HG02678 (cell line): ENCODE data around the gene BRD4.

Experiments
- ATAC-seq: cut with Tn5 transposase; IDR thresholded peaks from one replicate; pipeline ENCODE4 v1.9.1; 2021; ENCODE audit warnings: mild to moderate bottlenecking, moderate library complexity; ENCODE audit not compliant: unreplicated experiment

Gene BRD4

GRCh38 chr19:15291548-15292021, 40.8 kb downstream of the BRD4 start:
- ATAC-seq, result no peak

GRCh38 chr19:15291089-15291488, 41.2 kb downstream of the BRD4 start:
- no peak for ATAC-seq

- ATAC-seq, result no peak
Measured at GRCh38 chr19:15290166-15290565, 42.2 kb downstream of the BRD4 start.

GRCh38 chr19:15289673-15290072, 42.7 kb downstream of the BRD4 start:
- ATAC-seq, result no peak

GRCh38 chr19:15288146-15288963, 44.0 kb downstream of the BRD4 start:
- ATAC-seq, result no peak

- no peak for ATAC-seq
Measured at GRCh38 chr19:15287496-15287895, 44.8 kb downstream of the BRD4 start.

GRCh38 chr19:15286688-15287365, 45.5 kb downstream of the BRD4 start:
- ATAC-seq, result no peak

- peak; percentile 59 for ATAC-seq
Measured at GRCh38 chr19:15285896-15286591, 46.3 kb downstream of the BRD4 start.

GRCh38 chr19:15284896-15285295, 47.4 kb downstream of the BRD4 start:
- no peak for ATAC-seq

- no peak for ATAC-seq
Measured at GRCh38 chr19:15284091-15284490, 48.2 kb downstream of the BRD4 start.

- no peak for ATAC-seq
Measured at GRCh38 chr19:15283141-15283883, 49.0 kb downstream of the BRD4 start.

GRCh38 chr19:15282311-15282705, 50.0 kb downstream of the BRD4 start:
- ATAC-seq, result no peak

- ATAC-seq, result no peak
Measured at GRCh38 chr19:15280915-15281683, 51.2 kb downstream of the BRD4 start.

- ATAC-seq, result no peak
Measured at GRCh38 chr19:15280048-15280725, 52.2 kb downstream of the BRD4 start.

GRCh38 chr19:15279326-15279904, 52.9 kb downstream of the BRD4 start:
- ATAC-seq, result no peak

GRCh38 chr19:15276620-15277215, 55.6 kb downstream of the BRD4 start:
- no peak for ATAC-seq

GRCh38 chr19:15274477-15274876, 57.9 kb downstream of the BRD4 start:
- ATAC-seq, result no peak

- no peak for ATAC-seq
Measured at GRCh38 chr19:15269806-15270205, 62.5 kb downstream of the BRD4 start.

- no peak for ATAC-seq
Measured at GRCh38 chr19:15268928-15269253, 63.4 kb downstream of the BRD4 start.
